ENCODE results near the gene CCL16.

DNA sequence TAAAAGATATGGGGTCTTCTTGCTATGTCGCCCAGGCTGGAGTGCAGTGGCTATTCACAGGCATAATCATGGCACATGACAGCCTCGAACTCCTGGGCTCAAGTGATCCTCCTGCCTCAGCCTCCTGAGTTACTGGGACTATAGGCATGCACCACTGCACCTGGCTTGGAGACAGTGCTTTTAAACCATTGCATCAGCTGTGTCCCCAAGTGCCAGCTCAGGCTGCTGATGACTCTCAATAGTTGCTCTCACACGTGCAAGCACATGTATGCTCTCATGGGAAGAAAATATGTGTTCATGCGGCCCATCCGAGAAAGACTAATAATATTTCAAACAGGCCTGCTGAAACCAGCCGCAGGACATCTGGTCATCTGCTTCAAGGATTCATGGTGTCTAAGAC is 8.8 kb downstream of the CCL16 start:
- TF ChIP-seq CTCF (conservative IDR thresholded peaks at IDR 0.05 in 1 of 2, IDR thresholded peaks at IDR 0.05 in 1 of 2; ENCODE audit: extremely low read depth in 1 of 2, insufficient read depth in 1 of 2, low read depth in 1 of 2, low read length in 2 of 2) (no peak), EZH2 (IDR thresholded peaks at IDR 0.05; ENCODE audit: borderline replicate concordance, low read length) (no peak)
